Measurements from ENCODE around the gene GADD45A. TPM values are rescaled to one million over a fixed set of nuclear protein-coding genes. Genes with fewer than 3 reads are reported as not detected.

The GADD45A gene
- polyA plus RNA-seq, 1 donor (not counting 4 experiments of a cell fraction or from before 2014, with no cell fraction given), result 151 TPM

DNA sequence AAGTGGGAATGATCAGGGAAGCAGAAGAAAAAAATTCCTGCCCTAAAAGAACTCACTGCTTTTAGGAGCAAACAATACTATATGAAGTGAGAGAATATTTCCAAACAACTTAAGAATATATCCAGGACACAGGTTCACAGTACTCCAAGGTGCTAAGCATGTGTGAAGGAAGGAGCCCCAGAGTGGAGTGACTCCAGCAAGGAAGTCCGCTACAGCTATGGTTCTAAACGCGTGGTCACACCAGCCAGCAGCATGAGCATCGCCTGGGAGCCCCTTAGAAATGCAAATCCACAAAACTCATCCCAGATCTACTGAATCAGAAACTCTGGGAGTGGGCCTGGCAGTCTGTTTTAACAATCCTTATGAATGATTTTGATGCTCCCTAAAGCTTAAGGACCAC, 36.1 kb downstream of the GADD45A start:
- H2AFZ ChIP-seq (ENCODE audit: control insufficient read depth, low read length), result no peak overlapping the region
- H4K20me1 ChIP-seq (ENCODE audit: control insufficient read depth, extremely low read depth, insufficient read depth, low read length), result no peaks in the 10 kb centered on the region
- H3K9ac ChIP-seq (ENCODE audit: control insufficient read depth, extremely low read depth, insufficient read depth, low read length), result no peak overlapping the region
- no peak for DNase-seq (ENCODE audit: low read depth, low spot score)
- H3K4me1 ChIP-seq (ENCODE audit: control insufficient read depth, extremely low read depth, insufficient read depth, low read length), result peaks cover 68% of the 10 kb centered on the region
- peaks cover 0 to 3% of the 10 kb centered on the region in 2 experiments for H3K36me3 ChIP-seq (ENCODE audit: control insufficient read depth in 2 of 2, extremely low read depth in 1 of 2, insufficient read depth in 2 of 2, low read length in 2 of 2)
- H3K27ac ChIP-seq (ENCODE audit: control insufficient read depth, insufficient read depth, low read length), result no peak overlapping the region
- no peaks in the 10 kb centered on the region for H3K27me3 ChIP-seq (ENCODE audit: control insufficient read depth, extremely low read depth, insufficient read depth, low read length)
- peaks cover 44% of the 10 kb centered on the region for H3K79me2 ChIP-seq (ENCODE audit: control insufficient read depth, insufficient read depth, low read length)
- no peak for FAIRE-seq
- TF ChIP-seq, protein P1, sequence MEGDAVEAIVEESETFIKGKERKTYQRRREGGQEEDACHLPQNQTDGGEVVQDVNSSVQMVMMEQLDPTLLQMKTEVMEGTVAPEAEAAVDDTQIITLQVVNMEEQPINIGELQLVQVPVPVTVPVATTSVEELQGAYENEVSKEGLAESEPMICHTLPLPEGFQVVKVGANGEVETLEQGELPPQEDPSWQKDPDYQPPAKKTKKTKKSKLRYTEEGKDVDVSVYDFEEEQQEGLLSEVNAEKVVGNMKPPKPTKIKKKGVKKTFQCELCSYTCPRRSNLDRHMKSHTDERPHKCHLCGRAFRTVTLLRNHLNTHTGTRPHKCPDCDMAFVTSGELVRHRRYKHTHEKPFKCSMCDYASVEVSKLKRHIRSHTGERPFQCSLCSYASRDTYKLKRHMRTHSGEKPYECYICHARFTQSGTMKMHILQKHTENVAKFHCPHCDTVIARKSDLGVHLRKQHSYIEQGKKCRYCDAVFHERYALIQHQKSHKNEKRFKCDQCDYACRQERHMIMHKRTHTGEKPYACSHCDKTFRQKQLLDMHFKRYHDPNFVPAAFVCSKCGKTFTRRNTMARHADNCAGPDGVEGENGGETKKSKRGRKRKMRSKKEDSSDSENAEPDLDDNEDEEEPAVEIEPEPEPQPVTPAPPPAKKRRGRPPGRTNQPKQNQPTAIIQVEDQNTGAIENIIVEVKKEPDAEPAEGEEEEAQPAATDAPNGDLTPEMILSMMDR (optimal IDR thresholded peaks at IDR 0.05 in 1 of 3, IDR thresholded peaks at IDR 0.05 in 1 of 3, conservative IDR thresholded peaks at IDR 0.05 in 1 of 3; ENCODE audit: extremely low read depth in 1 of 3, insufficient read depth in 2 of 3, low read length in 3 of 3), result no peak
- TF ChIP-seq EZH2 (IDR thresholded peaks at IDR 0.05; ENCODE audit: low read length), result no peak
- dilution Hi-C loops (cut with MboI; ENCODE audit: extremely low pct_ligation_motif_present, low sequenced_read_pairs), result no loop called here
- no peak overlapping the region for H3K4me2 ChIP-seq (ENCODE audit: control insufficient read depth, extremely low read depth, insufficient read depth, low read depth, low read length)
- H3K9me3 ChIP-seq (ENCODE audit: control insufficient read depth, low read depth, low read length), result no peaks in the 10 kb centered on the region
- H3K9me1 ChIP-seq (ENCODE audit: control insufficient read depth, extremely low read depth, insufficient read depth, low read length), result no peaks in the 10 kb centered on the region
- no peak overlapping the region for H3K4me3 ChIP-seq (ENCODE audit: control insufficient read depth in 2 of 3, extremely low read depth in 1 of 3, insufficient read depth in 2 of 3, low read depth in 1 of 3, low read length in 3 of 3)

DNA sequence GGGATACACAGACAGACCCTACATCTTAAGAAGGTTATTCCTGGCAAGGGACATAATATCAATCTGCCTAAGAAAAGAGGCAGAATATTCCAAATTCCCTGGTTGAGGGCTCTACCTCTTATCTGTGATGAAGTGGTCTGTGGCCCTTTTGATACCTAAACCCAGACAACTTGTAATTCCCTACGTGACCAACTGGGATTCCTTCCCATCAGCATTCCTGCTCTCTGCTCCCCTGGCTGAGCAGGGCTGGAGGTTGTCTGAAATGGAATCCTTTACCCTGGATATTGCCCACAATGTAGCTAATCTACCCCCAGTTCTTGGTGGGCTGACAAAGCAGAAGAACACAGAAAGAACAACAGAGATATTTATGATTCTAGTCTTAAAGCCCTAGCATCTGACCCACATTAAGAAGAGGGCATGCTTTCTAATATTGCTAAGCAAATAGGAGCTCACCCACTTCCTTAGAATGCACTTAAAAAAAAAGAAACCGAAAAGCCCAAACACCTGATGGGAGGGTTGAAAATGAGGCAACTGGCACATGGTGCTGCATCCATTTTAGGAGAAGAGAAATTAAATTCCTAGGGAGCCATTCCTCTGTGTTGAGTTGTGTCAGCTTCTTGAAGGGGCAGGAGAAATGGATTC, 36.8 kb downstream of the GADD45A start:
- no peak overlapping the region for H3K27ac ChIP-seq (ENCODE audit: control insufficient read depth, insufficient read depth, low read length)
- H4K20me1 ChIP-seq (ENCODE audit: control insufficient read depth, extremely low read depth, insufficient read depth, low read length), result no peaks in the 10 kb centered on the region
- no peak for DNase-seq (ENCODE audit: low read depth, low spot score)
- dilution Hi-C loops (cut with MboI; ENCODE audit: extremely low pct_ligation_motif_present, low sequenced_read_pairs), result no loop called here
- H3K36me3 ChIP-seq (ENCODE audit: control insufficient read depth in 2 of 2, extremely low read depth in 1 of 2, insufficient read depth in 2 of 2, low read length in 2 of 2), result peaks cover 0 to 3% of the 10 kb centered on the region in 2 experiments
- H3K9ac ChIP-seq (ENCODE audit: control insufficient read depth, extremely low read depth, insufficient read depth, low read length), result no peak overlapping the region
- H3K4me1 ChIP-seq (ENCODE audit: control insufficient read depth, extremely low read depth, insufficient read depth, low read length), result peaks cover 69% of the 10 kb centered on the region
- H3K4me2 ChIP-seq (ENCODE audit: control insufficient read depth, extremely low read depth, insufficient read depth, low read depth, low read length), result no peak overlapping the region
- H3K79me2 ChIP-seq (ENCODE audit: control insufficient read depth, insufficient read depth, low read length), result peaks cover 44% of the 10 kb centered on the region
- no peak for TF ChIP-seq EZH2 (IDR thresholded peaks at IDR 0.05; ENCODE audit: low read length)
- TF ChIP-seq, protein P1 (optimal IDR thresholded peaks at IDR 0.05 in 1 of 3, IDR thresholded peaks at IDR 0.05 in 1 of 3, conservative IDR thresholded peaks at IDR 0.05 in 1 of 3; ENCODE audit: extremely low read depth in 1 of 3, insufficient read depth in 2 of 3, low read length in 3 of 3), result no peak
- no peaks in the 10 kb centered on the region for H3K27me3 ChIP-seq (ENCODE audit: control insufficient read depth, extremely low read depth, insufficient read depth, low read length)
- no peak overlapping the region for H3K4me3 ChIP-seq (ENCODE audit: control insufficient read depth in 2 of 3, extremely low read depth in 1 of 3, insufficient read depth in 2 of 3, low read depth in 1 of 3, low read length in 3 of 3)
- no peaks in the 10 kb centered on the region for H3K9me1 ChIP-seq (ENCODE audit: control insufficient read depth, extremely low read depth, insufficient read depth, low read length)
- no peak for FAIRE-seq
- no peak overlapping the region for H2AFZ ChIP-seq (ENCODE audit: control insufficient read depth, low read length)
- no peaks in the 10 kb centered on the region for H3K9me3 ChIP-seq (ENCODE audit: control insufficient read depth, low read depth, low read length)

Data from keratinocyte (primary cell).